GM13976 (cell line): Measurements from ENCODE around the gene TMEM201.

ENCODE experiments used
- DNase-seq: peaks from one replicate; pipeline ENCODE4 v3.0.0; 2012; ENCODE audit warnings: low spot score
- in situ Hi-C: fragments of 300-500 bp; cut with MboI; formaldehyde crosslinking; loops from one replicate; pipeline ENCODE4 v1.12.0; 2022; ENCODE audit warnings: low sequenced_read_pairs, mixed read lengths, inconsistent platforms; ENCODE audit not compliant: unreplicated experiment
- TF ChIP-seq, protein P1 (sequence below): IDR thresholded peaks from 2 replicates; pipeline ENCODE4 v1.5.1; 2012; ENCODE audit warnings: borderline replicate concordance, mild to moderate bottlenecking; ENCODE audit not compliant: insufficient read depth; ENCODE audit errors: extremely low read depth, missing control alignments, control extremely low read depth

TMEM201 gene

DNA sequence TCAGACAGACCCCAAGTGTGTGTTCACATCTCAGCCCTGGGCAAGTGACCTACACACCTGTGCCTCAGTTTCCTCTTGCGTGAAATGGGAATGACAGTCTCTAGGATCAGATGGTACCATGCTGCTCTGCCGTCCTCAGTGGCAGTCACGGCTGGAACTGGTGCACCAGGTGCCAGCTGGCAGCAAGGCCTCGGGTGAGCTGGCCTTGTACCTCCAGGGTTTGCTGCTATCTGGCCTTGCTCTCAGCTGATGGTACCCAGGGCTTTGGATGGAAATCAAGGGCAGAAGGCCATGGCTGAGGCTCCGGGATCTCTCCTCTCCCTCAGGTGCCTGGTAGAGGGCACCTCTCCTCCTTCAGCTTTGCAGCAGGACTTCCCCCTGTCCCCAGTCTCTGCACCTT, 21.3 kb downstream of the TMEM201 start:
- in situ Hi-C loops = loop anchor here (25.0 kb wide), 1 partner anchor 252 kb away; no protein-coding TSS in a partner anchor

DNA sequence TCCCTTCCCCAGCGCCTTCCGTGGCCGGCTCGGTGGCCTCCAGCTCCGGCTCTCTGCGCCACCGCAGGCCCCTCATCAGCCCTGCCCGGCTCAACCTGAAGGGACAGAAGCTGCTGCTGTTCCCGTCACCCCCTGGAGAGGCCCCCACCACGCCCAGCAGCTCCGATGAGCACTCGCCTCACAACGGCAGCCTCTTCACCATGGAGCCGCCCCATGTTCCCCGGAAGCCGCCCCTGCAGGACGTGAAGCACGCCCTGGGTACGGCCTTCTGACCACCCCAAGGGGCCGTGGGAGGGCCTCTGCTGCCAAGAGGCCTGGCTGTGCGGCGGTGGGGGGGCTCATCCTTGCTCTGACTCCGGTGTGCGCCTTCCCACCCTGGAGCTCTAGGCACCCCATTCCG, 21.8 kb downstream of the TMEM201 start:
- TF ChIP-seq, protein P1, sequence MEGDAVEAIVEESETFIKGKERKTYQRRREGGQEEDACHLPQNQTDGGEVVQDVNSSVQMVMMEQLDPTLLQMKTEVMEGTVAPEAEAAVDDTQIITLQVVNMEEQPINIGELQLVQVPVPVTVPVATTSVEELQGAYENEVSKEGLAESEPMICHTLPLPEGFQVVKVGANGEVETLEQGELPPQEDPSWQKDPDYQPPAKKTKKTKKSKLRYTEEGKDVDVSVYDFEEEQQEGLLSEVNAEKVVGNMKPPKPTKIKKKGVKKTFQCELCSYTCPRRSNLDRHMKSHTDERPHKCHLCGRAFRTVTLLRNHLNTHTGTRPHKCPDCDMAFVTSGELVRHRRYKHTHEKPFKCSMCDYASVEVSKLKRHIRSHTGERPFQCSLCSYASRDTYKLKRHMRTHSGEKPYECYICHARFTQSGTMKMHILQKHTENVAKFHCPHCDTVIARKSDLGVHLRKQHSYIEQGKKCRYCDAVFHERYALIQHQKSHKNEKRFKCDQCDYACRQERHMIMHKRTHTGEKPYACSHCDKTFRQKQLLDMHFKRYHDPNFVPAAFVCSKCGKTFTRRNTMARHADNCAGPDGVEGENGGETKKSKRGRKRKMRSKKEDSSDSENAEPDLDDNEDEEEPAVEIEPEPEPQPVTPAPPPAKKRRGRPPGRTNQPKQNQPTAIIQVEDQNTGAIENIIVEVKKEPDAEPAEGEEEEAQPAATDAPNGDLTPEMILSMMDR = no peak
- DNase-seq = no peak
- in situ Hi-C loops = loop anchor here (25.0 kb wide), 1 partner anchor 252 kb away; no protein-coding TSS in a partner anchor

More for the DNA sequence above, 21.3 kb downstream of the TMEM201 start:
- DNase-seq = no peak
- TF ChIP-seq, protein P1 = no peak

- TF ChIP-seq, protein P1 = no peak
- DNase-seq = no peak
- in situ Hi-C loops = loop anchor here (25.0 kb wide), 1 partner anchor 251 kb away; no protein-coding TSS in a partner anchor
Measured at GRCh38 chr1:9611716-9612115, 23.0 kb downstream of the TMEM201 start.

- TF ChIP-seq, protein P1 = no peak
- in situ Hi-C loops = loop anchor here (25.0 kb wide), 1 partner anchor 250 kb away; no protein-coding TSS in a partner anchor
- no peak for DNase-seq
Measured at GRCh38 chr1:9612162-9612845, 23.6 kb downstream of the TMEM201 start.

- DNase-seq = no peak
- TF ChIP-seq, protein P1 = no peak
- in situ Hi-C loops = loop anchor here (25.0 kb wide), 1 partner anchor 249 kb away; no protein-coding TSS in a partner anchor
Measured at GRCh38 chr1:9612871-9613624, 24.3 kb downstream of the TMEM201 start.

GRCh38 chr1:9613625-9614299, 25.1 kb downstream of the TMEM201 start:
- DNase-seq = no peak
- TF ChIP-seq, protein P1 = no peak
- in situ Hi-C loops = loop anchor here (25.0 kb wide), 1 partner anchor 249 kb away; no protein-coding TSS in a partner anchor
